Vagina (tissue), 2 donors: ENCODE data around the gene FOXS1.

Experiments
- CTCF ChIP-seq, 3 experiments: fragments of 450-650 bp in 2 of 3; fragments of 200-600 bp in 1 of 3; sonication (generic) in 1 of 3; IDR thresholded peaks; one replicate each; pipeline ENCODE4 v1.5.1; 2017 to 2019; ENCODE audit warnings: antibody characterized with exemption in 3 of 3, mild to moderate bottlenecking in 2 of 3, moderate library complexity in 2 of 3
- POLR2A ChIP-seq, 2 donors: fragments of 450-650 bp; IDR thresholded peaks; one replicate each; pipeline ENCODE4 v1.6.1; 2017; ENCODE audit warnings: antibody characterized with exemption in 2 of 2, mild to moderate bottlenecking in 2 of 2, moderate library complexity in 2 of 2

DNA sequence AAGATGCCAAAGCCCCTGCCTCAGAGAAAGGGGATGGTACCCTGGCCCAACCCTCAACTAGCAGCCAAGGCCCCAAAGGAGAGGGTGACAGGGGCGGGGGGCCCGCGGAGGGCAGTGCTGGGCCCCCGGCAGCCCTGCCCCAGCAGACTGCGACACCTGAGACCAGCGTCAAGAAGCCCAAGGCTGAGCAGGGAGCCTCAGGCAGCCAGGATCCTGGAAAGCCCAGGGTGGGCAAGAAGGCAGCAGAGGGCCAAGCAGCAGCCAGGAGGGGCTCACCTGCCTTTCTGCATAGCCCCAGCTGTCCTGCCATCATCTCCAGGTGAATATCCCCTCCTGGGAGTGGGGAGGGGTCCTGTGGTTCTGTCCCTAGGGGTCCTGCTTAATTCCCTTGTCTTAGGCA is 25.2 kb downstream of the FOXS1 start:
- TF ChIP-seq POLR2A (IDR thresholded peaks at IDR 0.05) (no peak), CTCF (IDR thresholded peaks at IDR 0.05) (no peak)
